Renal cortex interstitium (tissue), 11 donors: ENCODE data around the gene COX7A2L. TPM values are rescaled to one million over a fixed set of nuclear protein-coding genes. Genes with fewer than 3 reads are reported as not detected.

Experiments used
- DNase-seq, 11 donors: peaks; one replicate each; pipeline ENCODE4 v3.0.0-alpha.2; 2013; ENCODE audit warnings: low read depth in 9 of 11, low spot score in 4 of 11; ENCODE audit errors: extremely low read depth in 1 of 11
- polyA plus RNA-seq, 3 donors: library from polyadenylated mRNA; unstranded; fragments of 120-200 nt; gene quantifications; one replicate each; pipeline ENCODE4 v1.2.1, GENCODE V29; 2013; ENCODE audit not compliant: insufficient read length in 3 of 3

The COX7A2L gene
- polyA plus RNA-seq, 3 donors = 166 to 200 (median 183) TPM

- no peak for DNase-seq
Observed at GRCh38 chr2:42331569-42332284, 29.3 kb downstream of the COX7A2L start.

GRCh38 chr2:42329736-42330135 is 31.3 kb downstream of the COX7A2L start:
- peak in 2 of 11 donors; percentile 9 to 44 for DNase-seq

GRCh38 chr2:42328923-42329322 is 32.1 kb downstream of the COX7A2L start:
- no peak for DNase-seq

GRCh38 chr2:42328148-42328833 is 32.7 kb downstream of the COX7A2L start:
- DNase-seq = peak in 1 of 11 donors; percentile 16

GRCh38 chr2:42327125-42327524 is 33.9 kb downstream of the COX7A2L start:
- no peak for DNase-seq

- no peak for DNase-seq
Observed at GRCh38 chr2:42325609-42326008, 35.4 kb downstream of the COX7A2L start.

- DNase-seq = no peak
Observed at GRCh38 chr2:42324949-42325348, 36.1 kb downstream of the COX7A2L start.

- no peak for DNase-seq
Observed at GRCh38 chr2:42324244-42324643, 36.8 kb downstream of the COX7A2L start.

- DNase-seq = no peak
Observed at GRCh38 chr2:42321452-42322064, 39.5 kb downstream of the COX7A2L start.

GRCh38 chr2:42319265-42319664 is 41.8 kb downstream of the COX7A2L start:
- DNase-seq = no peak

GRCh38 chr2:42317945-42318344 is 43.1 kb downstream of the COX7A2L start:
- DNase-seq = no peak

GRCh38 chr2:42317486-42317885 is 43.5 kb downstream of the COX7A2L start:
- DNase-seq = no peak

- DNase-seq = no peak
Observed at GRCh38 chr2:42316910-42317309, 44.1 kb downstream of the COX7A2L start.

- no peak for DNase-seq
Observed at GRCh38 chr2:42315844-42316470, 45.1 kb downstream of the COX7A2L start.

- no peak for DNase-seq
Observed at GRCh38 chr2:42314892-42315468, 46.0 kb downstream of the COX7A2L start.

GRCh38 chr2:42312106-42312505 is 48.9 kb downstream of the COX7A2L start:
- DNase-seq = peak in 1 of 11 donors; percentile 8

GRCh38 chr2:42310007-42310515 is 51.0 kb downstream of the COX7A2L start:
- no peak for DNase-seq

- DNase-seq = no peak
Observed at GRCh38 chr2:42309366-42309765, 51.7 kb downstream of the COX7A2L start.

- no peak for DNase-seq
Observed at GRCh38 chr2:42307180-42307579, 53.8 kb downstream of the COX7A2L start.
